Mucosa of descending colon (tissue), 3 donors: ENCODE data around the gene SLC25A23. TPM values are rescaled to one million over a fixed set of nuclear protein-coding genes. Genes with fewer than 3 reads are reported as not detected.

Source experiments
- ATAC-seq: fragments of 200-7000 bp; cut with Tn5 transposase; one replicate; pipeline ENCODE4 v1.9.1; 2020; ENCODE audit warnings: mild to moderate bottlenecking, moderate library complexity
- DNase-seq, 3 donors: peaks; one replicate each; pipeline ENCODE4 v3.0.0-alpha.2; 2020
- H3K36me3 ChIP-seq: fragments of 200-600 bp; one replicate; pipeline ENCODE4 v1.8.0; 2021; ENCODE audit warnings: low read depth, mild to moderate bottlenecking
- H3K4me1 ChIP-seq: fragments of 200-600 bp; one replicate; pipeline ENCODE4 v1.8.0; 2021; ENCODE audit warnings: low read depth, mild to moderate bottlenecking
- H3K4me3 ChIP-seq: fragments of 200-600 bp; one replicate; pipeline ENCODE4 v1.8.0; 2021; ENCODE audit warnings: mild to moderate bottlenecking
- H3K9me3 ChIP-seq: fragments of 200-600 bp; one replicate; pipeline ENCODE4 v1.8.0; 2021; ENCODE audit warnings: mild to moderate bottlenecking
- CTCF ChIP-seq: fragments of 200-600 bp; IDR thresholded peaks from one replicate; pipeline ENCODE4 v1.8.0; 2022; ENCODE audit warnings: antibody characterized with exemption, mild to moderate bottlenecking
- intact Hi-C, 2 donors: fragments of 100-400 bp; cut with DNase I in 1 of 2; cut with micrococcal nuclease in 1 of 2; formaldehyde crosslinking; loops; one replicate each; pipeline versions ENCODE4 v1.11.0 to v1.11.1; 2022; cut with DNase I, micrococcal nuclease
- total RNA-seq, 3 donors: library from RNA; stranded (reverse); fragmentation: NEBNext Ultra II Directional in 2 of 3; extraction: Animal tissue kit (Norgen Biotek cat#: 25700) in 2 of 3; gene quantifications; one replicate each; pipeline versions ENCODE4 v1.2.1 to v1.2.4, GENCODE V29; 2021 to 2023
- donor health status: DM: no; HTN: no; CAD: no; lungs with moderate emphysema.
- donor health status: DM: no; HTN: no; CAD: no.
- donor health status: DM: no; HTN: yes; CAD: no.

Gene SLC25A23
- total RNA-seq, 3 donors from 2014 or later = 106 to 181 (median 116) TPM

- no peak for TF ChIP-seq CTCF
- no peaks in the 10 kb centered on the region for H3K9me3 ChIP-seq
- ATAC-seq (no peak), DNase-seq (no peak)
- H3K4me3 ChIP-seq = no peak overlapping the region
- intact Hi-C loops = no loop called here
- H3K36me3 ChIP-seq = no peaks in the 10 kb centered on the region
- no peaks in the 10 kb centered on the region for H3K4me1 ChIP-seq
These were observed 32.4 kb upstream of the SLC25A23 start for GRCh38 chr19:6491802-6492592.

DNA sequence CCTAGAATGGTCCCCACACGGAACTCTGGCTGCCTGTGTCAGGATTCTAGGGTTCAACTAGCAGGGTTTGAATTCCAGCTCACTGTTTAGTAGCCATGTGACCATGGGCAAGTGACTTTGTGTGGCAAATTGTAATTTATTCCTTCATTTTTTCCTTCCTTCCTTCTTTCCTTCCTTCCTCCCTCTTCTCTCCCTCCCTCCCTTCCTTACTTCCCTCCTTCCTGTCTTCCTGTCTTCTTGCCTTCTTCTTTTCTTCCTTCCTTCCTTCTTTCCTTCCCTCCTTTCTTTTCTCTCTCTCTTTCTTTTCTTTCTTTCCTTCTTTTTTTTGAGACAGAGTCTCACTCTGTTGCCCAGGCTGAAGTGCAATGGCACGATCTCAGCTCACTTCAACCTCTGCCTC, 30.5 kb upstream of the SLC25A23 start:
- no peaks in the 10 kb centered on the region for H3K9me3 ChIP-seq
- intact Hi-C loops = no loop called here
- ATAC-seq (no peak), DNase-seq (no peak)
- TF ChIP-seq CTCF = no peak
- H3K36me3 ChIP-seq = no peaks in the 10 kb centered on the region
- no peak overlapping the region for H3K4me3 ChIP-seq
- H3K4me1 ChIP-seq = no peaks in the 10 kb centered on the region

- H3K4me3 ChIP-seq = no peak overlapping the region
- no peak for DNase-seq
- no peaks in the 10 kb centered on the region for H3K9me3 ChIP-seq
- peak; percentile 38 for ATAC-seq
- H3K4me1 ChIP-seq = no peaks in the 10 kb centered on the region
- H3K36me3 ChIP-seq = no peaks in the 10 kb centered on the region
- TF ChIP-seq CTCF = no peak
- intact Hi-C loops = no loop called here
These were observed 29.9 kb upstream of the SLC25A23 start for GRCh38 chr19:6489278-6490061.

DNA sequence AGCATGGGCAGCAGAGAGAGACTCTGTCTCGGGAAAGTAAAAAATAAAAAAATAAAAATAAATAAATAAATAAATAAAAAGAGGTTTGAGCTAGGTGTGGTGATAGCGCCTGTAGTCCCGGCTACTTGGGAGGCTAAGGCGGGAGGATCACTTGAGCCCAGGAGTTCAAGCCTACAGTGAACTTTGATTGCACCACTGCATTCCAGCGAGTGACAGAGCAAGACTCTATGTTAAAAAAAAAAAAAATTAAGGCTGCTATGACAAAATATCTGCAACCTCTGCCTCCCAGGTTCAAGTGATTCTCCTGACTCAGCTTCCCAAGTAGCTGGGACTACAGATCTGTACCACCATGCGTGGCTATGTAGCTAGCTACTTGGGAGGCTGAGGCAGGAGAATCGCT, 25.2 kb upstream of the SLC25A23 start:
- H3K4me3 ChIP-seq = no peak overlapping the region
- no peak for ATAC-seq
- intact Hi-C loops = no loop called here
- no peaks in the 10 kb centered on the region for H3K9me3 ChIP-seq
- no peaks in the 10 kb centered on the region for H3K36me3 ChIP-seq
- DNase-seq = no peak
- TF ChIP-seq CTCF = no peak
- H3K4me1 ChIP-seq = no peaks in the 10 kb centered on the region

GRCh38 chr19:6484230-6484629, 24.6 kb upstream of the SLC25A23 start:
- DNase-seq = no peak
- intact Hi-C loops = no loop called here
- H3K4me1 ChIP-seq = no peaks in the 10 kb centered on the region
- no peak for ATAC-seq
- H3K9me3 ChIP-seq = no peaks in the 10 kb centered on the region
- TF ChIP-seq CTCF = no peak
- no peaks in the 10 kb centered on the region for H3K36me3 ChIP-seq
- no peak overlapping the region for H3K4me3 ChIP-seq
